A673 (cell line): ENCODE data around the gene VPS16. TPM values are rescaled to one million over a fixed set of nuclear protein-coding genes. Genes with fewer than 3 reads are reported as not detected.

ENCODE experiments used
- BruUV-seq: library from RNA; stranded (reverse); fragments of 400-500 nt; replicated peaks from 2 replicates; lab custom pipeline; 2021; lab: Mats Ljungman, UMichigan
- CTCF ChIA-PET: fragments of 300-600 bp; sonication (Branson Sonifier 250); formaldehyde crosslinking; loops from one replicate; lab custom pipeline; 2022; ENCODE audit warnings: antibody characterized with exemption; lab: Charles Lee
- POLR2A ChIA-PET: fragments of 300-600 bp; sonication (Branson Sonifier 250); formaldehyde crosslinking; loops from one replicate; lab custom pipeline; 2022; ENCODE audit warnings: antibody characterized with exemption; ENCODE audit not compliant: low non-redundant PET; lab: Charles Lee
- DNase-seq: peaks from one replicate; pipeline ENCODE4 v3.0.0-alpha.2; 2015; ENCODE audit warnings: low spot score
- H3K27ac ChIP-seq: fragments of 200-600 bp; sonication (generic); 2 replicates; pipeline ENCODE4 v1.5.1; 2016; ENCODE audit warnings: mixed run types, low read depth, mild to moderate bottlenecking, mixed read lengths, antibody characterized with exemption, low read length; ENCODE audit not compliant: poor library complexity, severe bottlenecking
- H3K27me3 ChIP-seq: fragments of 200-600 bp; sonication (generic); replicated peaks from 2 replicates; pipeline ENCODE4 v1.6.1; 2017; ENCODE audit warnings: mixed run types, low read depth, mild to moderate bottlenecking, mixed read lengths, antibody characterized with exemption, low read length; ENCODE audit not compliant: insufficient read depth, poor library complexity
- H3K36me3 ChIP-seq: fragments of 200-600 bp; sonication (generic); 2 replicates; pipeline ENCODE4 v1.6.1; 2016; ENCODE audit warnings: mixed run types, mild to moderate bottlenecking, mixed read lengths, antibody characterized with exemption, low read length; ENCODE audit not compliant: insufficient read depth, poor library complexity, severe bottlenecking
- H3K4me1 ChIP-seq: fragments of 200-600 bp; sonication (generic); 2 replicates; pipeline ENCODE4 v1.6.1; 2017; ENCODE audit warnings: mixed run types, mild to moderate bottlenecking, mixed read lengths, antibody characterized with exemption, low read length; ENCODE audit not compliant: insufficient read depth, poor library complexity, severe bottlenecking
- H3K4me3 ChIP-seq: fragments of 200-600 bp; sonication (generic); 2 replicates; pipeline ENCODE4 v1.5.1; 2016; ENCODE audit warnings: low read depth, mixed run types, mild to moderate bottlenecking, mixed read lengths, low read length; ENCODE audit not compliant: poor library complexity, severe bottlenecking
- H3K9me3 ChIP-seq: fragments of 200-600 bp; sonication (generic); 2 replicates; pipeline ENCODE4 v1.6.1; 2016; ENCODE audit warnings: mixed run types, low read depth, mild to moderate bottlenecking, mixed read lengths, antibody characterized with exemption, low read length; ENCODE audit not compliant: poor library complexity, severe bottlenecking
- CTCF ChIP-seq: fragments of 300-800, 200-600 bp; sonication (generic); conservative IDR thresholded peaks from 2 replicates; pipeline ENCODE4 v1.5.1; 2017; ENCODE audit warnings: low read depth, mild to moderate bottlenecking, antibody characterized with exemption, low read length, moderate library complexity, mixed read lengths
- EZH2 ChIP-seq: fragments of 200-600 bp; sonication (generic); IDR thresholded peaks from 2 replicates; pipeline ENCODE4 v1.6.1; 2017; ENCODE audit warnings: borderline replicate concordance, low read depth, mild to moderate bottlenecking, mixed read lengths, antibody characterized with exemption, low read length; ENCODE audit not compliant: poor library complexity, severe bottlenecking
- intact Hi-C: fragments of 100-400 bp; cut with micrococcal nuclease; formaldehyde crosslinking; loops from one replicate; pipeline ENCODE4 v1.10.0; 2022; ENCODE audit not compliant: unreplicated experiment
- total RNA-seq: library from RNA; stranded (reverse); gene quantifications from 2 replicates; pipeline ENCODE4 v1.2.3, GENCODE V29; 2021

VPS16 gene
- total RNA-seq, 1 experiment from 2014 or later = 37.8 TPM

- TF ChIP-seq EZH2 (no peak), CTCF (no peak)
- CTCF ChIA-PET = interaction anchor here (0.6 kb wide), 1 partner anchor 22 kb away, joined by 7 read pairs; no protein-coding TSS in a partner anchor
- H3K9me3 ChIP-seq = no peaks in the 10 kb centered on the region
- no peak for DNase-seq
- H3K36me3 ChIP-seq = peaks cover 12% of the 10 kb centered on the region
- H3K27ac ChIP-seq = no peak overlapping the region
- intact Hi-C loops = no loop called here
- H3K27me3 ChIP-seq = no peaks in the 10 kb centered on the region
- peaks cover 24% of the 10 kb centered on the region for H3K4me1 ChIP-seq
- BruUV-seq = no TSS peak
- no peak overlapping the region for H3K4me3 ChIP-seq
- POLR2A ChIA-PET = interaction anchor here (0.7 kb wide), 1 partner anchor 303 kb away, joined by 4 read pairs; no protein-coding TSS in a partner anchor
Measured at GRCh38 chr20:2869381-2869780, 28.8 kb downstream of the VPS16 start.

DNA sequence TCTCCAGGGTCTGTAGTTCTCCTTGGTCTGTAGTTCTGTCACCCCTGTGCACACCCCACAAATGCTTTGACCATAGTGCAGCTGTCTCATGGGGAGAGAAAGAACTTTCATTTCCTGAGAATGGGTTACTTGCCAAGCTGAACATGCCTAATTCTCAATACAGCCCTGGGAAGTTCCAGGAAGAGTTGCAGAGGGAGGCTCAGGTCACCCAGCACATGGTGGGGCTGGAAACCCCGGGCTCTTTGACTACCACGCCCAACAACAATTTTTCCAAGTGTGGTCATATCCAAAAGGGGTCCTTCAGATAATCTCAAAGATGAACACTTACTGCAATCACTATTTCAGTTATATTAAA is 30.5 kb downstream of the VPS16 start:
- BruUV-seq = no TSS peak
- ChIA-PET POLR2A (no interaction called here), CTCF (no interaction called here)
- intact Hi-C loops = loop anchor here (5.0 kb wide), 1 partner anchor 126 kb away; no protein-coding TSS in a partner anchor
- H3K4me3 ChIP-seq = no peak overlapping the region
- peak overlapping the region; percentile 56 for H3K27ac ChIP-seq
- peaks cover 5% of the 10 kb centered on the region for H3K36me3 ChIP-seq
- H3K9me3 ChIP-seq = no peaks in the 10 kb centered on the region
- H3K4me1 ChIP-seq = peaks cover 32% of the 10 kb centered on the region
- H3K27me3 ChIP-seq = no peaks in the 10 kb centered on the region
- no peak for DNase-seq
- TF ChIP-seq CTCF = no peak

DNA sequence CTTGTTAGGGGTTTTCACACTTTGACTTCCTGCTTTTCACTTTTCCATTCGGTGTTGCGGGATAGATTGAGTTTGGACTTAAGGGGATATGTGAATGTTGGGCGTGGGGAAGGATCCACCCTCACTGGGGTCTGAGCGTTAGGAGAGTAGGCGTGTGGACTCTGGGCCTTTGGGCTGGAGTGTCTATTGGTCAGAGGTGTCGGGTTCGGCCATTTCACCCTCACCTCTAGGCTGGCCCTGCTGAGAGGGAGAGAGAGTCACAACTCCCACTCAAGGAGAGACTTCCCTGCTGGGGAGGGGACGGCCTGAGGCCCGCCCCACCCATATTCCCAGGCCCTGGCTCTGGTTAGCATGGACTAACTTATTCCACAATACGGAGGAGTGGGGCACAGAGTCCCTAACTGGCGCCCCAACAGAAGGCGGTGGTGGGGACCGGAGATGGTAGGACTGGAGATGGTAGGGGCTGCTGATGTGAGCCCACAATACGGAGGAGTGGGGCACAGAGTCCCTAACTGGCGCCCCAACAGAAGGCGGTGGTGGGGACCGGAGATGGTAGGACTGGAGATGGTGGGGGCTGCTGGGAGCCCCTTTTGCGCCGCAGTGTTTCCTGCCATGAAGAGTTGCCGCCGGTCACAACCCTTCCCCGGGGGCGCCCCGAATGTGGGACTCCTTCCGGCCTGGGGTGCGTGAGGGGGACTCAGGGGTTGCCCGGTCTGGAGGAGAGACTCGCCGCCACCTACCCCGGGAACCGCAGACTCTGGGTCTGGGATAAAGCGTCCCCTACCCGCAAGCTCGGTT is 31.3 kb downstream of the VPS16 start:
- H3K4me1 ChIP-seq = peaks cover 32% of the 10 kb centered on the region
- intact Hi-C loops = loop anchor here (5.0 kb wide), 1 partner anchor 125 kb away; no protein-coding TSS in a partner anchor
- H3K27me3 ChIP-seq = no peaks in the 10 kb centered on the region
- DNase-seq = no peak
- no TSS peak for BruUV-seq
- TF ChIP-seq EZH2 (no peak), CTCF (no peak)
- H3K9me3 ChIP-seq = no peaks in the 10 kb centered on the region
- CTCF ChIA-PET = no interaction called here
- H3K27ac ChIP-seq = no peak overlapping the region
- H3K36me3 ChIP-seq = peaks cover 3% of the 10 kb centered on the region
- POLR2A ChIA-PET = no interaction called here
- peak overlapping the region; percentile 100 for H3K4me3 ChIP-seq
